Measurements from ENCODE around the gene CRAMP1. TPM values are rescaled to one million over a fixed set of nuclear protein-coding genes. Genes with fewer than 3 reads are reported as not detected.

CRAMP1 gene
- total RNA-seq, 4 donors from 2014 or later: 11.6 to 30.6 (median 17.8) TPM

DNA sequence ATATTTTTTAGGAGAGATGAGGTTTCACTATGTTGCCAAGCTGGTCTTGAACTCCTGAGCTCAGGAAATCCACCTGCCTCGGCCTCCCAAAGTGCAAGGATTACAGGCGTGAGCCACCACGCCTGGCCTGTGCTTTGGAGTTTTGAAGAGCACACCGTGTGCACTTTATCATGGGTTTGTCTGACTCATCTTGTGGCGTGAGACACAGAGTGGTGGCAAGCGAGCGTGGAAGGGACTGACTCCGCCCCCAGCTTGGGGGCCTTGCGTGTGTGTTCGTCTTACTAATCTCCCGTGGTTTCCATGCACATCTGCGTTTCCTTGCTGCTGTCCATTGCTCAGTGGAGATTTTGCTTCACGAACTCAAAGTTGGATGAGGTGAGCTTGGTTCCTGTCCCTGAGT lies 22.9 kb downstream of the CRAMP1 start:
- no peaks in the 10 kb centered on the region for H3K9me3 ChIP-seq
- H3K27me3 ChIP-seq: no peaks in the 10 kb centered on the region
- 88 to 89% methylated on average over 13 of the region's 13 CpGs for WGBS, 2 donors
- H3K36me3 ChIP-seq: peaks cover 0 to 98% (median 9%) of the 10 kb centered on the region in 3 donors
- TF ChIP-seq EP300 (IDR thresholded peaks at IDR 0.05) (no peak), POLR2A (IDR thresholded peaks at IDR 0.05) (no peak)
- TF ChIP-seq, protein P1, sequence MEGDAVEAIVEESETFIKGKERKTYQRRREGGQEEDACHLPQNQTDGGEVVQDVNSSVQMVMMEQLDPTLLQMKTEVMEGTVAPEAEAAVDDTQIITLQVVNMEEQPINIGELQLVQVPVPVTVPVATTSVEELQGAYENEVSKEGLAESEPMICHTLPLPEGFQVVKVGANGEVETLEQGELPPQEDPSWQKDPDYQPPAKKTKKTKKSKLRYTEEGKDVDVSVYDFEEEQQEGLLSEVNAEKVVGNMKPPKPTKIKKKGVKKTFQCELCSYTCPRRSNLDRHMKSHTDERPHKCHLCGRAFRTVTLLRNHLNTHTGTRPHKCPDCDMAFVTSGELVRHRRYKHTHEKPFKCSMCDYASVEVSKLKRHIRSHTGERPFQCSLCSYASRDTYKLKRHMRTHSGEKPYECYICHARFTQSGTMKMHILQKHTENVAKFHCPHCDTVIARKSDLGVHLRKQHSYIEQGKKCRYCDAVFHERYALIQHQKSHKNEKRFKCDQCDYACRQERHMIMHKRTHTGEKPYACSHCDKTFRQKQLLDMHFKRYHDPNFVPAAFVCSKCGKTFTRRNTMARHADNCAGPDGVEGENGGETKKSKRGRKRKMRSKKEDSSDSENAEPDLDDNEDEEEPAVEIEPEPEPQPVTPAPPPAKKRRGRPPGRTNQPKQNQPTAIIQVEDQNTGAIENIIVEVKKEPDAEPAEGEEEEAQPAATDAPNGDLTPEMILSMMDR (IDR thresholded peaks at IDR 0.05): no peak
- no peak overlapping the region for H3K27ac ChIP-seq
- H3K4me1 ChIP-seq: peaks cover 0 to 15% (median 0%) of the 10 kb centered on the region in 4 donors
- no peak overlapping the region for H3K4me3 ChIP-seq
- DNase-seq (ENCODE audit: low spot score in 2 of 2): no peak

DNA sequence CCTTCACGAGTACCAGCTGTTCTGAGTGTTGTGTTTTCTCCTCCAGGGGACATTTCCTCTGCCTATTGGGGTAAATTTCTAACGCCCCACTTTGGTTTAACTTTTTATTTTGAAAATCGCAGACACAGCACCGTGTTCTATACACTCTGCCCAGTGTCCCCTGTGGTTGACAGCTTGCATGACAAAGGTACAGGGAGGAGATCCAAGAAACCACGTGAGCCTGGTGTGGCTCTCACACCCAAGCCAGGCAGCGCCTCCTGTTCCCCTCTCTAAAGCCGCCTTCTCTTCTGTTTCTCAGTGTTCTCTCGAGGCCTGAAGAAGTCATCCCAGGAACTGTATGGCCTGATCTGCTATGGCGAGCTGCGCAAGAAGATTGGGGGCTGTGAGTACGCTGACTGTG lies 25.4 kb downstream of the CRAMP1 start:
- Histone ChIP-seq H3K36me3 (peaks cover 0 to 98% (median 6%) of the 10 kb centered on the region in 3 donors), H3K27ac (no peak overlapping the region), H3K27me3 (no peaks in the 10 kb centered on the region), H3K9me3 (no peaks in the 10 kb centered on the region), H3K4me3 (no peak overlapping the region), H3K4me1 (peaks cover 0 to under 1% (median 0%) of the 10 kb centered on the region in 4 donors)
- TF ChIP-seq POLR2A (IDR thresholded peaks at IDR 0.05) (no peak), EP300 (IDR thresholded peaks at IDR 0.05) (no peak)
- TF ChIP-seq, protein P1 (IDR thresholded peaks at IDR 0.05): no peak
- WGBS, 2 donors: 89 to 92% methylated on average over 11 of the region's 11 CpGs
- no peak for DNase-seq (ENCODE audit: low spot score in 2 of 2)

GRCh38 chr16:1638757-1639156 lies 26.6 kb downstream of the CRAMP1 start:
- 82 to 89% methylated on average over 7 to 8 of the region's 8 CpGs for WGBS, 2 donors
- Histone ChIP-seq H3K27me3 (no peaks in the 10 kb centered on the region), H3K36me3 (peaks cover 0 to 98% (median 6%) of the 10 kb centered on the region in 3 donors), H3K4me3 (no peak overlapping the region), H3K27ac (no peak overlapping the region), H3K9me3 (no peaks in the 10 kb centered on the region), H3K4me1 (no peaks in the 10 kb centered on the region)
- no peak for TF ChIP-seq EP300 (IDR thresholded peaks at IDR 0.05)
- TF ChIP-seq, protein P1 (IDR thresholded peaks at IDR 0.05): no peak
- TF ChIP-seq POLR2A (IDR thresholded peaks at IDR 0.05): no peak
- no peak for DNase-seq (ENCODE audit: low spot score in 2 of 2)

- TF ChIP-seq, protein P1 (IDR thresholded peaks at IDR 0.05): no peak
- TF ChIP-seq EP300 (IDR thresholded peaks at IDR 0.05): no peak
- no peak for TF ChIP-seq POLR2A (IDR thresholded peaks at IDR 0.05)
- WGBS, 2 donors: 56 to 70% methylated on average over 2 of the region's 2 CpGs
- Histone ChIP-seq H3K27ac (no peak overlapping the region), H3K4me3 (no peak overlapping the region), H3K36me3 (peaks cover 0 to 98% (median 6%) of the 10 kb centered on the region in 3 donors), H3K9me3 (no peaks in the 10 kb centered on the region), H3K27me3 (no peaks in the 10 kb centered on the region), H3K4me1 (no peaks in the 10 kb centered on the region)
- DNase-seq (ENCODE audit: low spot score in 2 of 2): no peak
These were observed 27.1 kb downstream of the CRAMP1 start for GRCh38 chr16:1639282-1639681.

DNA sequence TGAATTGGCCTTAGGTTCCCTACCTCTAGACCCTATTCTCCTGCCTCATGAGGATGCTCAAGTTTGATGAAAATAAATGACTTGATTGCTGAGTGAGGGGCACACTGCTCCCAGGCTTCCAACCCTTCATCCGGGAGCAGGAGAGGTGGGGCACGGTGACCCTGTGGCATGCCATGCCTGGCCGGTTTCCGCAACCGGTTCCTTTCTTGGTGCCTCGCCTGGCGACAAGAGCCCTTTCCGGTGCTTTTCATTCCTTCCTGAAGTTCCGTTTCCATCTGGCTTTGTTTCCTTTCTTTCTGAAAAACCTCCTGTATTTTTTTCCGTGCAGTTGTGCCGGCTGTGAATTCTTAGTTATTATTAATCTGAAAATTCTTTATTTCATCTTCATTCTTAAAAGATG lies 27.7 kb downstream of the CRAMP1 start:
- TF ChIP-seq, protein P1 (IDR thresholded peaks at IDR 0.05): no peak
- TF ChIP-seq EP300 (IDR thresholded peaks at IDR 0.05) (no peak), POLR2A (IDR thresholded peaks at IDR 0.05) (no peak)
- 77 to 83% methylated on average over 11 of the region's 11 CpGs for WGBS, 2 donors
- Histone ChIP-seq H3K4me3 (no peak overlapping the region), H3K9me3 (no peaks in the 10 kb centered on the region), H3K4me1 (no peaks in the 10 kb centered on the region), H3K27ac (no peak overlapping the region), H3K27me3 (no peaks in the 10 kb centered on the region), H3K36me3 (peaks cover 0 to 98% (median 6%) of the 10 kb centered on the region in 3 donors)
- no peak for DNase-seq (ENCODE audit: low spot score in 2 of 2)

Measured in tibial nerve (tissue), 4 donors.